GM19025 (cell line): Measurements from ENCODE around the gene DSG1.
"Not testable (repeated sequence)": the region's sequence is repeated elsewhere in the genome, so short reads cannot be mapped to it uniquely, and the experiment has no call there.

ENCODE experiments used
- ATAC-seq: cut with Tn5 transposase; IDR thresholded peaks from one replicate; pipeline ENCODE4 v1.9.1; 2021; ENCODE audit warnings: mild to moderate bottlenecking, low read depth, moderate library complexity; ENCODE audit not compliant: unreplicated experiment

Gene DSG1

DNA sequence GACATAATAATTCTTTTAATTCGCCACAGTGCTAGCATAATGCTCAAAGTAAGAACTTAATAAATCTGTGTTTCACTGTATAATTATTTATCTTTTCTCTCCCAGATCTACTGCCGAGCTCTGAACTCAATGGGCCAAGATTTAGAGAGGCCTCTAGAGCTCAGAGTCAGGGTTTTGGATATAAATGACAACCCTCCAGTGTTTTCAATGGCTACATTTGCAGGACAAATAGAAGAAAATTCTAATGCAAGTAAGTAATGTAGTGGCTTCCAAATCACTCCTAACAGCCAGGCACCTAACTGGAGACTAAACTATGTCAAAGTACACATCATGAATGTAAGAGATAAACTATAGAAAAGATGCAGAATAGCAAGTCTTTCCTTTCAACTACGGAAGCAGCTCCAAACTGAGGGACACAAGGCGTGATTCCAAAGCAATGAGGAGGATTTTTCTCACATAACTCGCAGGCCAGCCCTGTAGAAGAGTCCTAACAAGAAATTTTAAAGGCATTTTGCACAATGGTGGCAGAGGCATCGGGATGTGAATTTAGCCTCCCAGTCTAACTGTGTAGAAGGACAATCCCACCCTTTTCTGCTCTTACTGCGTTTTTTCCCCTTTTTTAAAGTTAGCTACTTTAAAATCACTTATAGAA, 12.0 kb downstream of the DSG1 start:
- no peak for ATAC-seq

DNA sequence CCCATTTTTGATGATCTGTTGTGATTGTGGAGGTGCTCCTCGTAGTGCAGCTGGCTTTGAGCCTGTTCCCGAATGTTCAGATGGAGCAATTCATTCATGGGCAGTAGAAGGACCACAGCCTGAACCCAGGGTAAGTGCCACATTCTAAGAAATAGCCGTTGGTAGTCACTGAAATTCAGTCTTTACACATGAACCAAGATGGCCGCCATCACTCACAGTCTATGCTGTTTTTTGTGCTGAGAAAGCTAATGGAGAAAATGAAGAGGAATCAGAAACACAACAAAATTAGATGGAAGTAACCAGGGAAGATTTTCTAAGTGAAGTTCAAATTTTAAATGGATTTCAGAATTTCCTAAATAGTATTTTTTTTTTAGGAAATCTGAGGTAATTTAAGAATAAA, 25.5 kb downstream of the DSG1 start:
- ATAC-seq = no peak

DNA sequence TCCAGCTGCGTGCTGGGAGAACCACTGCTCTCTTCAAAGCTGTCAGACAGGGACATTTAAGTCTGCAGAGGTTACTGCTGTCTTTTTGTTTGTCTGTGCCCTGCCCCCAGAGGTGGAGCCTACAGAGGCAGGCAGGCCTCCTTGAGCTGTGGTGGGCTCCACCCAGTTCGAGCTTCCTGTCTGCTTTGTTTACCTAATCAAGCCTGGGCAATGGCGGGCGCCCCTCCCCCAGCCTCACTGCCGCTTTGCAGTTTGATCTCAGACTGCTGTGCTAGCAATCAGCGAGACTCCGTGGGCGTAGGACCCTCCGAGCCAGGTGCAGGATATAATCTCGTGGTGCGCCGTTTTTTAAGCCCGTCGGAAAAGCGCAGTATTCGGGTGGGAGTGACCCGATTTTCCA, 35.4 kb downstream of the DSG1 start:
- ATAC-seq = not testable (repeated sequence)

DNA sequence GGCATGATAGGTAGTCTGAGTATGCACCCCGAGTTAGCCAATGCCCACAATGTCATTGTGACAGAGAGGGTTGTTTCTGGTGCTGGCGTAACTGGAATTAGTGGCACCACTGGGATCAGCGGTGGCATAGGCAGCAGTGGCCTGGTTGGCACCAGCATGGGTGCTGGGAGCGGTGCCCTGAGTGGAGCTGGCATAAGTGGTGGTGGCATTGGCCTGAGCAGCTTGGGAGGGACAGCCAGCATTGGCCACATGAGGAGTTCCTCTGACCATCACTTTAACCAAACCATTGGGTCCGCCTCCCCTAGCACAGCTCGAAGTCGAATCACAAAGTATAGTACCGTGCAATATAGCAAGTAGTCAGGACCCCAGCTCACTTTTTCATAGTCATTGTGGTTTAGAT, 37.0 kb downstream of the DSG1 start:
- ATAC-seq = no peak

DNA sequence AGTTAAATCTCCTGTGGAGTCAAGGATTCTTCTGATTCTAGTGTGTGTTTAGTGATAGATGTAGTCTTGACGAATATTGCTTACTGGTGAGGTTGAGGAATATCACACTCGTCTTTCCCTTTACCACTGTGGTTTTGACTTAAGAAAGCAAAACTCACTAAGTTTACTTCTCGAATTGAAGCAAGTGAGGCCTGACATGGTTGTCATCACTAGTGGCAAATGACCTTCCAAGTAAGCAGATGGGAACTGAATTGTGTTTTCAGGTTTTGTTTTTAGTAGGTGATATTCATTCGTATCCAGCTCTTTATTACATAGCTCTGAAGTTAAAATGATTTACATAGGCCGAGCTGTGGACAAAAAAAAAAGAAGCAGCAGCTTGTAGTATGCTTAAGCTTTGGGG, 38.1 kb downstream of the DSG1 start:
- no peak for ATAC-seq

DNA sequence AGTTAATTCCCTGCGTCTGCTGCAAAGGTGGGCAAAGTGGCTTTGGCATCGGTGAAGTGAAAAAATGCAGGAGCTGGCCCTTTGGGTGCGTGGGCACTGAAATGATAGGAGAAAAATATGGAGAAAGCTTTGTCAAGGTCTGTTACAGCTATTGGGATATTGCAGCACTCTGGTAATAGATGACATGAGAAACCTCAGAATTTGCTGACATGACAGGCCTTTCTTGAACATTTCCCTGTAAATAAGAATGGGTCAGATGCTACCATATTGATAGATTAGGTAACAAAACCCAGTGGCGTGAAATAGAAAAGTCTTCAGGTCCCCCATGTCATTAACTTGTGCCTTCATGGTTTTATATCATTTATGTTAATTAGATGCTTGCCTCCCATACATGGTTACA, 46.2 kb downstream of the DSG1 start:
- no peak for ATAC-seq

DNA sequence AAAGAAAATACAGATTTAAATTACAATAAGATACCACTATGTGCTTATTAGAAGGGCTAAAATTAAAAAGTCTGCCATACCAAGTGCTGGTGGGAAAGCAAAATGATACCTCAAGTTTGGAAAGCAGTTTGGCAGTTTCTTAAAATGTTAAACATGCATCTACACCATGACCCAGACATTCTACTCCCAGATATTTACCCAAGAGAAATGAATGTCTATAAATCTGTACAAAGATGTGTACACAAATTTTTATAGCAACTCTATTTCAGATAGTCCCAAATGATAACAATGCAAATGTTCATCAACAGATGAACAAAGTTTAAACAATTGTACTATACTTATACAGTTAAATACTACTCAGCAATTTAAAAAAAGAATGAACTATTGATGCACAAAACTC, 51.5 kb downstream of the DSG1 start:
- no peak for ATAC-seq

DNA sequence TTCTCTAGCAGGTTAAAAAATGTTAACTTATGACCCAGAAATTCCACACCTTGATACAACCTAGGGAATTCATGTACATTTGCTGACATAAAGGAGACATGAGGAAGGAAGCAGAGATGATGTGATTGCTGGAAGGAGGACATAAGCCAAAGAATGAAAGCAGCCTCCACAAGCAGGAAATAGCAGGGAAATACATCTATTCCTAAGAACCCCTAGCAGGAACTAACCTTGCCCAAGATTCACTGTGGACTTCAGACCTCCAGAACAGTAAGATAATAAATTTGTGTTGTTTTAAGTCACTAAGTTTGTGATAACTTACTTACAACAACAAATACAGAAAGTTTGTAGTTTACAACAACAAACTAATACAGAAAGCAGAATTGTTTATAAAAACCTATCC, 54.0 kb downstream of the DSG1 start:
- ATAC-seq = no peak

DNA sequence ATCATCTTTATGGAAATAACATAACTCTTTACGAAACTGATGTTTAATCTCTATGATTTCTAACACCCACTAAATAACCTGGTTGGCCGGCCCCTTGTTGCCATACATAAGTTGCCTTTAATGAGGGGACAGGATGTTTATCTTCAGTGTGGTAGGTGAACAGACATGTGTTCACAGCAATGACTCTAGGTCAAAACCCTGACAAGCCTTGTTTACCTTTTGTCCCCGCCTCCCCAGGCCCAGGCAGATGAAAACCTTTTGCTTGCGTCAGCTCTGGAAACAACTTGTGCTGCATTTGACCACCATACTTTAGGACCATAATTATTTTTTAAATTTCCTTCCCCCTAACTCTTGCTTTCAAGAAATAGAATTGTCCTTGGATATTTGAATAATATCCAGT, 55.7 kb downstream of the DSG1 start:
- ATAC-seq = no peak

DNA sequence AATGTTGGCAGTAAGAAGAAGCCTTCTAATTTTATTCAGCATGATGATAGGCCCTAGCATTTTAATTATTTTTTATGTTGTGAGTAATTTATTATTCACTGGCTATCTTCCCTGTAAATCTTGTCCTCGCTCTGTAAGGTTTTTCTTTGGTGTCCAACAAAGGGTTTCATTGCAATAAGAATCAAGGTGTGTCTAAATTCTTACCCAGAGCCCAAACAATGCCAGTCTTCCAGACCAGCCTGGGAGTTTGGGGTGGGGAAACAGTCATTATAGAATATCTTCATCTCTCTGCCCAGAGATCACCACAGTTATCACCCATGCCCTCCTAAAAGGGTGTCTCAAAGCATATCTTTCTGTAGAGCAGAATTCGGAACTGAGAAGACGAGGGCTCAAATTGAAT, 58.5 kb downstream of the DSG1 start, which contains the start of gene DSG4:
Gene DSG4 (plus strand): TSS at position 301 of the 400 bp plus-strand sequence. CDS start 135 bp downstream, outside the sequence.
- no peak for ATAC-seq

DNA sequence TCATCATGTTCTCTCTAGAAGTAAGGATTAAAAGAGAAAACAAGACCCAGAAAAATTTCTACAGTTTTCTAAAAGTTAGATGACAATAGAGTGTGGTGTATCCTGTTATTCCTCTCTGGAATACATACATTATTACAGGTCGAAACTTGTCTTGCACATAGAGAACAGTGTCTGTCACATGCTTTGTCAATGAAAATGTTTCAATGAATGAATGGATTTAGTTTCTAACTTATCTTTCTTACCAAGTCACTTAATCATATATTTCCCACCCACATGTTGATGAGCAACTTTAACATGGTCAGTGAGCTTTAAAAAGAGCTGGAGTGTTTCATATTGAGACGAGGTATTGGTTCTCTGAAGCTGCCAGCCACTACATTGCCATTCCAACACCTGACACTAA, 63.0 kb downstream of the DSG1 start:
- no peak for ATAC-seq

DNA sequence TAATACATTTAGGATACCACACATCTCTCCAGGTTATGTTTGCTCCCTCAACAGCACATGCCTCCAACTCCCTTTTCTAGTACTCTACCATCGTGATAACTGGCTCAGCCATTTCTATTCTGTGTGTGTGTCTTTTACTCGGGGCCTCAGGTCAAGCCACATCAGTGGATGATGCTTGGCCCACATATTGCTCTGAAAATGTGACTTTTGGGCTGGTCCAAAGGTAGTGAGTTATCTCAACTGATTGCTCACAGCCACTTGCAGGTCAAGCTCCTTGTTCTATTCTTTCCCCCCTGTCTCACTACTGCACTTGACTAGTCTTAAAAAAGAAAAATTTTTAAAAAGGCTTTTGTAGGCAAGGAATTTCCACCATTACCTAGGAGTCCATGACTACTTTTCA, 64.1 kb downstream of the DSG1 start:
- ATAC-seq = no peak

DNA sequence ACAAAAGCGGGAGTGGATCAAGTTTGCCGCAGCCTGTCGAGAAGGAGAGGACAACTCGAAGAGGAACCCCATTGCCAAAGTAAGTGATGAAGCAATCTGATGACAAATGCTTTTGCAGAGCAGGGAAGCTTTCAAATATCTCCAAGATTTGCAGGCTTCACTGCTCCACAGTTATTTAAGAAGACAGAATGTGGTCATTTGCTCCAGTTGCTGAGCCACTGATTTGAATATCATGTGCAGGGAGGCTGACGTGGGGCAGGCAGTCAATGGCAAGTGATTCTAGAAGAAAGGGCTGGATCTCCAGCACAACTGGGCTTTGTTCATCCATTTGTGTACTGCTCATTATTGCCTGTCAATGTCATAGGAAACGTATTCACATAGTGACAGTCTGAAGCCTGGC, 68.8 kb downstream of the DSG1 start:
- ATAC-seq = no peak

DNA sequence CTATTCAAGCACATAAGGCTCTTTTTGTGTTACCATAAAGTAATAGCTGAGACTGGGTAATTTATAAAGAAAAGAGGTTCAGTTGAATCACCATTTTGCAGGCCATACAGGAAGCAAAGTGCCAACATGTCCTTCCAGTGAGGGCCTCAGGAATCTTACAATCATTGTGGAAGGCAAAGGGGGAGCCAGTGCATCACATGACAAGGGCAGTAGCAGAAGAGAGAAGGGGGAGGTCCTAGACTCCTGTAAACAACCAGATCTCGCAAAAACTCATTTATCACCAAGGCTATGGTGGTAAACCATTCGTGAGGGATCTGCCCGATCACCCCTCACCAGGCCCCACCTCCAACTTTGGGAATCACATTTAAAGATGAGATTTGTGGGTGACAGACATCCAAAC, 75.3 kb downstream of the DSG1 start:
- no peak for ATAC-seq

DNA sequence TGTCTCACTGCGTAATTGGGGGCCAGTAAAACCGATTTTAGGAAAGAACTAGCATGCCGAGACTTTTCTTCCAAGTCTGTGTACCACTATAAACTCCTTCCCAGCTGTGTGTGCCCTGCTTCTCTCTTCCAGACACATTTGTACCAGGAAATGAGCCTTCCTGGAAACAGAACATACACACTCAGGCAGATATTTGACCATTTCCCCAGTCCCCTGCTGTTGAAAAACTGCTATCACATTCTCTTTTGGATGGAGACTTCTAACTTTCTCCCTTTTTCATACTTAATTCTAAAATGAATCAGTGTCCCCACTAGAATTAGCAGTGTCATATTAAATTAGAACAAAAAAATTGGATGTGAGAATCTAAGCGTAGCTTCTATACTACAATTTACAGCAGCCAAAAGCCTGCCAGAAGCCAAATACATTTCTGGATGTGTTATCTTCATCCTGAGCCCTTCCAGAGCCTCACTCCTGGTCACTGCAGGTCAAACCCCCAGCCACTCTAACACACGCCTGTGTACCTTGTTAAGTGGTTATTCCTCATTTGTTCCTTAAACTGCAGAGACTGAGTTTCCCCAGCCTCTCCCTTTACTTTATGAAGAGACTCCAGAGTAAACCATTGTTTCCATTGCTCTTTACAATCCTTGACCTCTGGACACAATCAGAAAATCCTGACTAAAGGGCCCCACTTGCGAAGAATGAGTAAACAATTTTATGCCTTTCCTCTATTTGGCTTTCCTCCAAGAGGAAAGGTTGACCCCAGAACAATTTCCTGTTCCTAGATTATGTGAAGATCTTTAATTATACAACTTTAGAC, 79.0 kb downstream of the DSG1 start:
- no peak for ATAC-seq

DNA sequence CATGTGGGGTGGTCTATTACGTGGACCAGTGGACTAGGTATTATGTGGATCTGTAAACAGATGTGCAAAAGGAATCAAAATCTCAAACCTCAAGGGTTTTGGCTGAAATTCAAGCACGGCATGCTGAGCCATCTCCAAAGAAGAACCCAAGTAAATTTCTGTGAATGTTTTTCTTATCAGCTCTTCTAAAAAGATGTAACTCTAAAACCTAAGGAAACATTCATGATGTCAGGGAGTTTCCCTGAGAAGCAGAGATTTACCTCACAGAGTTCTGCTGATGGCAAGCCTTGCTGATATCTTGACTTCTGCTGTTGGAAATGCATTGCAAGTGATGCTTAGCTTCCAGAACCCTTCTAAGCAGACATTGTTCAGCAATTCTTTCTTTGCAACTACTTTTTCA, 80.2 kb downstream of the DSG1 start:
- no peak for ATAC-seq

DNA sequence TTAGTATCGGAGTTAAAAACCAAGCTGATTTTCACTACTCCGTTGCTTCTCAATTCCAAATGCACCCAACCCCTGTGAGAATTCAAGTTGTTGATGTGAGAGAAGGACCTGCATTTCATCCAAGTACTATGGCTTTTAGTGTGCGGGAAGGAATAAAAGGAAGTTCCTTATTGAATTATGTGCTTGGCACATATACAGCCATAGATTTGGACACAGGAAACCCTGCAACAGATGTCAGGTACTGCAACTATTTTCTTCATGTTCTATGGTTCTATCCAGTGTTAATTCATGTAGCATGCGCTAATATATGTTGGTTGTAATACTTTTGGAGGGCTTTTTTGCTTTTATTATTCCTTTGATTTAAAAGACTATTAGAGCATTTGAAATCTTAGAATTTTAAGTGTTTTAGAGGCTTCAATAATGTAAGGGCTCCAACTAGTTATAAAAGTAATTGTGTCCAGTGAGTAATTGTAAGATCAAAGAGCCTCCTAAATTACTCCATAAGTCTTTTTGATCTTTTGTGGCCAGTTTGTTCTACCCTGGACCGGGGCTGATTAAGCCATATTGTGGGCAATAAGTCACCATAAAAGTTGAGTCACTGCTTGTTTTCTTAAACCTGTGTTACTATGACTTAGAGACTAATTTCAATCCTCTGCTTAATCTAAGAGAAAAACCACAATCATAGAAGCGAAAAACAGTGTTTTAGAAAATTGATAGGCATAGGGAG, 81.5 kb downstream of the DSG1 start:
- ATAC-seq = no peak

DNA sequence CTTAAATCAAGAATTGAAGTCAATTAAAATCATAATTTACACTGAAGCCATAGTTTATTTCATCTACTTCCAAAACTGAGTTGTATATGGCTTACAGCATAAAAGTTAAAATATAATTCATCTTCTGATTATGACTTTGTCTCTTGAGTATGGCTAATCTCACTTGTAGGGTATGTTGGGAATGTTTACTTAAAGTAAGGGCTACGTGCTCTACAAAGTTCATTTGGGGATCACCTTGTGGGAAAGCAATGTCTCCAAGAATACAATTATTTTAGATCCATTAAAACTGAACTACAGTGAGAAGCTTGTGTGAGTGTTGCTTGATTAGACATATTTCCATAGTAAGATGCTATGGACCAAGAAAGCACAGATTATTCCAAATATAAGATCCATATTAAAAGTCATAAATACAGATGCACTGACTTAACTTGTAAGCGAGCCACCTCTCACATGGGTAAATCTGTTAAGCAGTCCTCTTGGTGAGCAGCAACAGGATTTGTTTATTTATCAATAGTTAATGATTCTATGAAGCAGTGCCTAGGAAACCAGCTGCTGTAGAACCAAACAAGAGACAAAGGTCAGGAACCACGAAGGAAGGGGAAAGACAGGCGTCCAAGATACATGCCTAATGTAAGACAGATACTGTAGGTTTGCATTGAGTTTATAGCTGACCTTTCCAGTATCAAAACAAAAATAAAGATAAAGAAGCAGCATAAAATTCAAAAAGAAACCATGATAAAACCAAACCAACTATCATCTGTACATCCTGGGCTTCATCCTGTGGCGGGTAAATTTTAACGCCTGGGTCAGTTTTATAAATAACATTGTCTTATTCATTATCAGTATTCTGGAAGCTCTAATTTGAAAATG, 83.4 kb downstream of the DSG1 start:
- no peak for ATAC-seq

DNA sequence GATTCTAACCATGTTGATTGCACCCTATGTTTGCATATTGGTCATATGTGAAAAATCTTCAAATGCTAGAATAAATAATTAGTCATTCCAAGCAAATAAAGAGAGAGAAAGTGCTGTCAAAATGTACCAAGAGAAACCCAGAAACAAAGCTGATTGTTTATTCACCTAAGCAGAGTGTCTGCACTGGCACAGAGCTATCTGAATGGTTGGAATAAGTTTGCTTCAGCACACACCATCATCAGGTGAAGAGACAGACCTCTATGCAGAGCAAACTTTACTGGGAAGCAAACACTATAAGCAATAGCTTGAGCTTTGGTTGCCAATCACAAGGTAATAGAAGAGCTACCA, 84.0 kb downstream of the DSG1 start:
- ATAC-seq = no peak

DNA sequence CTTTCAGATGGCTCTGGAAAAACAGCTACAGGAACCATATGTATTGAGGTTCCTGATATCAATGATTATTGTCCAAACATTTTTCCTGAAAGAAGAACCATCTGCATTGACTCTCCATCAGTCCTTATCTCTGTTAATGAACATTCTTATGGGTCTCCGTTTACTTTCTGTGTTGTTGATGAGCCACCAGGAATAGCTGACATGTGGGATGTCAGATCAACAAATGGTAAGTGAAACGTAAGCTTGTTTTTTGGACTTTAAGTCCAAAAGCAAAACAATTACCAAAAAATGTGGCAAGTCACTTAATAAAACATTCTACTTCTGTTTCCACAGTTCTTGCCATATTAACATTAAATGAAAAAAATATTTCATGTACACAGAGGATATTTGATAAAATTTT, 85.4 kb downstream of the DSG1 start:
- no peak for ATAC-seq
